VCaP (cell line): ENCODE measurements around the gene PTPRT.

Experiments
- H3K27ac ChIP-seq: fragments of 450-650 bp; 2 replicates; pipeline ENCODE4 v1.5.1; 2017
- TF ChIP-seq, protein P1 (sequence below): fragments of 450-650 bp; conservative IDR thresholded peaks from 2 replicates; pipeline ENCODE4 v1.5.1; 2017; ENCODE audit warnings: mild to moderate bottlenecking, moderate library complexity

Gene PTPRT

DNA sequence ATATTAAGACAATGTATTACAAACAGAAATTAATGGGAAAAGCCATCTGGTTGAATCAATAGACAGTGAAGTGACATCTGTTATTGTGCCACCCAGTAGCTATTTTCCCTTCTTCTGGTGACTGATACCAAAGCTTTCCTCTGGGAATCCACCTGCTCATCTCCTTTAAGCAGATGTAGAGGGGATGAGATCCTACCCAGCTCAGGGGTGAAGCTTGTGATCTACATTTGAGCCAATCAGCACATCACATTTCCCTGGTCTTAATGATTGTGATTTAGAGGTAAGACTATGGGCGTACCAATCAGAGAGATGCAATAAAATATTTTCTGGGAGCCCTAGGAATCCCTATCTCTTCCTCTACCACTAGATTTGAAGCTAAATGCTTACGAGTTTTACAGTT is 782.9 kb downstream of the PTPRT start:
- no peak overlapping the region for H3K27ac ChIP-seq
- TF ChIP-seq, protein P1, sequence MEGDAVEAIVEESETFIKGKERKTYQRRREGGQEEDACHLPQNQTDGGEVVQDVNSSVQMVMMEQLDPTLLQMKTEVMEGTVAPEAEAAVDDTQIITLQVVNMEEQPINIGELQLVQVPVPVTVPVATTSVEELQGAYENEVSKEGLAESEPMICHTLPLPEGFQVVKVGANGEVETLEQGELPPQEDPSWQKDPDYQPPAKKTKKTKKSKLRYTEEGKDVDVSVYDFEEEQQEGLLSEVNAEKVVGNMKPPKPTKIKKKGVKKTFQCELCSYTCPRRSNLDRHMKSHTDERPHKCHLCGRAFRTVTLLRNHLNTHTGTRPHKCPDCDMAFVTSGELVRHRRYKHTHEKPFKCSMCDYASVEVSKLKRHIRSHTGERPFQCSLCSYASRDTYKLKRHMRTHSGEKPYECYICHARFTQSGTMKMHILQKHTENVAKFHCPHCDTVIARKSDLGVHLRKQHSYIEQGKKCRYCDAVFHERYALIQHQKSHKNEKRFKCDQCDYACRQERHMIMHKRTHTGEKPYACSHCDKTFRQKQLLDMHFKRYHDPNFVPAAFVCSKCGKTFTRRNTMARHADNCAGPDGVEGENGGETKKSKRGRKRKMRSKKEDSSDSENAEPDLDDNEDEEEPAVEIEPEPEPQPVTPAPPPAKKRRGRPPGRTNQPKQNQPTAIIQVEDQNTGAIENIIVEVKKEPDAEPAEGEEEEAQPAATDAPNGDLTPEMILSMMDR = no peak

GRCh38 chr20:42402455-42402854 is 787.3 kb downstream of the PTPRT start:
- TF ChIP-seq, protein P1 = no peak
- no peak overlapping the region for H3K27ac ChIP-seq

DNA sequence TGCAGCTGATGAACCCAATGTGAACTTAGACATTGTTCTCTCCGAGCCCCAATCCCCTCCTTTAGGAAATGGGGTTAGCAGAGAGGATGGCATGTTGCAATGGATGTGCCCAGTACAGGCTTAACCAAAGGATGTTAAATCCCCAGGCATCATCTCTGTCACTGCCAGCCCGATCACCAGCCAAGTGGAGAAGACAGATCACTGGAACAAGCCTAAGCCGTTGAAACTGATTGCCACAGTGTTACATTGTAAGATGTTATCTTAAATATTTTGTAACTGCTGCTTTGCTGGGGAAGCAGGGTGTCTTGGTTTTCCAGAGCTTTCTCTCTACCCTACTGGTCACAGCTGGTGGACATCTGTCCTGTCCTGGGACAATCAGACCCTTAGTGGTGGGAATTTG is 788.1 kb downstream of the PTPRT start:
- no peak overlapping the region for H3K27ac ChIP-seq
- TF ChIP-seq, protein P1 = no peak

- TF ChIP-seq, protein P1 = no peak
Measured at GRCh38 chr20:42399802-42400201, 789.9 kb downstream of the PTPRT start.

DNA sequence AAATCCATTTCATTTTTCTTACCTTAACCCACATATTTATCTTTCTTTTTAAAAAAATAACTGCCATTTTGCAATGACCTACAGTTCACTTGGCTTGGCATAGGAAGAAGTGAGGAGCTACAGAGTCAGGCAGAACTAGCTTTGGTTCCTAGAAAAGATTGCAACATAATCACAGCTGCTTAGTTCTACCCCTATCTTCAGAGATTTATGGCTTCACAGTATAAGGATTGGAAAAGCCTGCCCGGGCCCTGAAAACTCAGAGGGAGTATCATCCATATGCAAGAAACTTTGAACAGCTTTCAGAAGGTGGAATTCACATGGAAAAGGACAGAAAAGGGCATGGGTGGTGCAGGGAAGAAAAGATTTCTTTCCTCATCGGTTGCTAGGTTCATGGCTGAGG is 797.3 kb downstream of the PTPRT start:
- no peak overlapping the region for H3K27ac ChIP-seq
- TF ChIP-seq, protein P1 = no peak

More at GRCh38 chr20:42399802-42400201, 789.9 kb downstream of the PTPRT start:
- H3K27ac ChIP-seq = no peak overlapping the region

GRCh38 chr20:42391807-42392206 is 797.9 kb downstream of the PTPRT start:
- TF ChIP-seq, protein P1 = no peak
- H3K27ac ChIP-seq = no peak overlapping the region

DNA sequence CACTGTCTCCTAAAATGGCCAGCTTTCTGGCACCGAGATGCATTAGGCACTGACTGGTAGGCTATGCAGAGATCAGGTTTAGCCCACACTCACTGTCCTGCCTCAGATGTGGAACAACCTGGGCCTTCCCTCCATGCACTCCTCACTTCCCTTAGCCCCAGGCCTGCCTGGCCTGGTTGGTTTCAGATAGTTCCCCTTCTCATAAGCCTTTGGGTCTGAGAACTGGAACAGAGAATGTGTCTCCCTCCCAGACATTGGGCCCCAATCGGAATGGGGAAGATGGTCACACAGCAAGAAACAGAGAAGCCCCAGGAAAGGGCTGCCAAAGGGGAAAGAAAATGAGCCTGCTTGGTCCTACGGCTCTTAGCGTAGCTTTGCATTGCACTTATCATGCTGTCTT is 809.4 kb downstream of the PTPRT start:
- TF ChIP-seq, protein P1 = no peak
- H3K27ac ChIP-seq = no peak overlapping the region

- H3K27ac ChIP-seq = no peak overlapping the region
- TF ChIP-seq, protein P1 = no peak
Measured at GRCh38 chr20:42379385-42379784, 810.3 kb downstream of the PTPRT start.
